H4 (cell line): ENCODE measurements around the gene NUP98. TPM values are rescaled to one million over a fixed set of nuclear protein-coding genes. Genes with fewer than 3 reads are reported as not detected.
"Not testable (repeated sequence)": the region's sequence is repeated elsewhere in the genome, so short reads cannot be mapped to it uniquely, and the experiment has no call there.

Experiments
- DNase-seq: peaks from one replicate; pipeline ENCODE4 v3.0.0-alpha.2; 2015; ENCODE audit warnings: low spot score
- total RNA-seq: library from RNA; depleted of rRNA; stranded (reverse); fragments of >200 nt; shearing (Covaris generic); gene quantifications from 2 replicates; pipeline ENCODE4 v1.2.3, GENCODE V29; 2014

Gene NUP98
- total RNA-seq, 1 experiment from 2014 or later, result 101 TPM

DNA sequence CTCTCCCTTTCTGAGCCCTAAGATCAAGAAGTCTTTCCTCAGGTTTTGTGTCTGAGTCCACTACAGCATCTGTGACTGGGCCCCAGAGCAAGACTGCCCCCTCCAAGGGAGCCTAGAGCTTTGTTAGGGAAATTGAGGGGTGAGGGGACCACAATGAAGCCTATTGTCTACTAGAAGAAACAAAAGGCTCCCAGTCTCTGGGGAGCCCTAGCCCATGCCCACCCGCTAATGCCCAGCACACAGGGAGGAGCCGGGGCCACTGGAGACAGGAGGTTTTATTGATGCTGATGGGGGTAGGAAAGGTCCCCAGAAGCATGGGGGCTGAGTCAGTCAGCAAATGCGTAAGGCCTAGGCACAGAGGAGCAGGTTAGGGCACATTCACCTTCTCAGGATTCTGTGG is 29.4 kb upstream of the NUP98 start:
- no peak for DNase-seq

GRCh38 chr11:3825473-3826154 is 28.3 kb upstream of the NUP98 start:
- DNase-seq, result no peak

- DNase-seq, result peak; percentile 76
Observed at GRCh38 chr11:3824714-3825472, 27.5 kb upstream of the NUP98 start.

- DNase-seq, result no peak
Observed at GRCh38 chr11:3823762-3824506, 26.6 kb upstream of the NUP98 start.

DNA sequence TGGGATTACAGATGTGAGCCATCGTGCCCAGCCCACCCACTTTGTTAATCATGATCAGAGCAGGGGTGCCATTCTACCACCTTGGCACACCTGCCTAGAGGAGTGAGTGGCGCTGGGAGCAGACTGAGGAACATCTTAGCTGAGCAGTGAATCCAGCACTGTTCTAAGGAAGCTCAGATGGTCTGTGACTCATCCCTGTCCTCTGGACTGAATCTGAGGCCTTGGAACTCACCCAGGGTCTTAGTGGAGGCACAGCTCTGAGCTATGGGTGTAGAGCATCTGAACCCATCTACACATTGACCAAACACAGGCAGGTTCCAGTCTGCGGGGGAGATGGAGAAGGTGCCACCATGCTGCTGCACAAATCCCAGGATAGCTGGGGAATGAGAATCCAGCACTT is 25.9 kb upstream of the NUP98 start:
- DNase-seq, result no peak

- DNase-seq, result no peak
Observed at GRCh38 chr11:3822312-3822711, 25.0 kb upstream of the NUP98 start.

GRCh38 chr11:3820971-3821370 is 23.6 kb upstream of the NUP98 start:
- DNase-seq, result no peak

GRCh38 chr11:3817181-3817800 is 19.9 kb upstream of the NUP98 start:
- no peak for DNase-seq

GRCh38 chr11:3816673-3817072 is 19.3 kb upstream of the NUP98 start:
- DNase-seq, result no peak

DNA sequence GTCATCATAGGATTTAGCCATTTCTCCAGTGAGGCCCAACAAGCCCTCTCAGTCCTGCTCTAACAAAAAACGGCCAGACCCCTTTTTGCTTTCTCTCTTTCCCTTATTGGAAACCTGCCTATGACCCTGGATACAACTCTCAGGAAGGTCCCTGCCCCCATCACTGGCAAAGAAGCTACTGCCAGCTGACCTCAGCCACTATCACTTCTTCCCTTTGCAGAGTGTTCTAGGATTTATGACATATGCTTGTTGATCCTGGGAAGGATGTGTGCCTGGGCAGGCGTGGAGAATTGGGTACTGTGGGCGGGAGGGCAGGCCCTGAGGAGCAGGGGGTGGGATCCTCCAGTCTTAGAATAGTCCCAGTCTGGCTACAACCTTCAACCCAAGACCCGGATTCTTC is 18.5 kb upstream of the NUP98 start:
- no peak for DNase-seq

DNA sequence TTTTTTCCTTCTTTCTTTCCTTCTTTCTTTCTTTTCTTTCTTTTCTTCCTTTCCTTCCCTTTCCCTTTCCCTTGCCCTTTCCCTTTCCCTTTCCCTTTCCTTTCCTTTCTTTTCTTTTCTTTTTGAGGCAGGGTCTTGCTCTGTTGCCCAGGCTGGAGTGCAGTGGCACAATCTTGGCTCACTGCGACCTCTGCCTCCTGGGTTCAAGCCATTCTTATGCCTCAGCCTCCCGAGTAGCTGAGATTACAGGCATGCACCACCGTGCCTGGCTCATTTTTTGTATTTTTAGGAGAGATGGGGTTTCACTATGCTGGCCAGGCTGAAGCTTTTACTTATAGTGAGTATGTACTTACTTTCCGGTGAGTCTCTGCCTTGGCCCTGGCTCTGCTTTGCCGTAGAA is 17.5 kb upstream of the NUP98 start:
- not testable (repeated sequence) for DNase-seq

DNA sequence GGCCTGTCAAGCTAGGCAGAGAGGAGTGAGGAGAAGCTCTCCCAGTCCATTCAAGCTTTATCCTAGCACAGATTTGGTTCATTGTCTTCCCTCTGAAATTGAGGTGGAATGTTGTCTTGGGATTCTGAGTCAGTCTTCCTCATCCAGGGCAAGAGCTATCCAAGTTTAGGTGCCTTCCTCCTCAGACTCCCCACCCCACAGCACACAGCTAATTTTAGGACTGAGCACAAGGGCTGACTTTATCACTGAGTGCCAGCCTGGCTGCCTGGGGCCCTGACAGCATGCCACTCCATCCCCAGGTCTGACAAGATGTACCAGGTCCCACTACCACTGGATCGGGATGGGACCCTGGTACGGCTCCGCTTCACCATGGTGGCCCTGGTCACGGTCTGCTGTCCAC is 13.6 kb upstream of the NUP98 start:
- no peak for DNase-seq

DNA sequence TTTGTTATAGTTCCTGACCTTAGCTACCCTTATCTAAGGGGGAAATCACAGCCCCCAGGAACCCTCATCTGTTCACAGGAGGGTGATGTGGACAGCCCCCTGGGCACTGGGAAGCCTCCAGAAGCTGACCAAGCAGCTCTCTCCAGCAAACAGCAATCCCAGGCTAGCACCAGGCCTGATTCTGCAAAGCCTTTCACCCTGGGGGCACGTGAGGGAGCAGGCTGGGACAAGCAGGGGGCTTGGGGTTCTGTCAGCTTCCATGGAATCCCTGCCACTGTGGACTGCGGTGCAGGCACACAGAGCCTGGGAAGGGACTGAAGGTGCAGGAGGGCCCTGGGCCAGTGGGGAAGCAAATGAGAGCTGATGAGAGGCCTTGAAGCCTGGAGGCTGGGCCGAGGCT is 13.1 kb upstream of the NUP98 start:
- DNase-seq, result no peak

DNA sequence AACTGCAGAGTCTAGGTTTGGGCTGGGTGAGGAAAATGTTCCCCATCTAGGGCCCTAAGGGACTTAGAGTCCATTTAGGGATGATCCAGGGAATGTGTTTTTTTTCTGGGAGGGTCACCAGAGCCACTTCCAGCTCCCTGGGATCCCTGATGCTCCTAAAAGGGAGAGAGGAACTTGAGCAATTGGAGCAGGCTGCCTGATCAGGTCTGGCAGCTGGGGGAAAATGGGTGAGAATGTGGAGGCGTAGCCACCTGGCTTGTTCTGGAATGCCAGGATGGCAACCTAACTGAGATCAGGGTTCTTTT is 12.2 kb upstream of the NUP98 start:
- no peak for DNase-seq

- peak; percentile 61 for DNase-seq
Observed at GRCh38 chr11:3808861-3809623, 11.7 kb upstream of the NUP98 start.

GRCh38 chr11:3807909-3808860 is 10.8 kb upstream of the NUP98 start, which contains the start of gene PGAP2:
PGAP2 (plus strand) TSS chr11:3808560; CDS start chr11:3811260, 2,700 bp downstream.
- peak; percentile 51 for DNase-seq

- no peak for DNase-seq
Observed at GRCh38 chr11:3803726-3804495, 6.6 kb upstream of the NUP98 start.

- DNase-seq, result no peak
Observed at GRCh38 chr11:3802011-3802790, 4.8 kb upstream of the NUP98 start.

DNA sequence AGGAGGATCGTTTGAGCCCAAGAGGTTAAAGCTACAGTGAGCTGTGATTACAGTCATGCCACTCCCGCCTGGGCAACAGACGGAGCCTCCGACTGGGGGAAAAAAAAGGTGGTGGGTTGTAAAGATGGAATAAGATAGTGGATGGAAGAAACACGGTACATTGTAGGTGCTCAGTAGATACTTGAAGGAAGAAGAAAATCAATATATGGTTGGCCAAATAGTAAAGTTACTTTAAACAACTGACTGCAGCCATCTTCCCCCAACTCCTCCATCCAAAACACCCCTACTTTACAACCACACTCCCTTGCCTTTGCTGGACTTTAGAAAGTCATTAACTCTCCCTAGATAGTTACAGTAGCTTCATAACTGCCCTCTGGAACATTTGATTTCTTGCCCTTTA is 2.5 kb upstream of the NUP98 start:
- DNase-seq, result no peak
